ENCODE measurements around the gene CRADD.
"Not testable (repeated sequence)": the region's sequence is repeated elsewhere in the genome, so short reads cannot be mapped to it uniquely, and the experiment has no call there.

The CRADD gene

GRCh38 chr12:93796729-93797128, 119.6 kb downstream of the CRADD start:
- Histone ChIP-seq H3K36me3 (ENCODE audit: insufficient read depth, low read length) (no peaks in the 10 kb centered on the region), H3K9me3 (ENCODE audit: low read depth, low read length) (no peaks in the 10 kb centered on the region), H3K27ac (no peak overlapping the region), H3K4me3 (no peak overlapping the region), H3K9ac (ENCODE audit: insufficient read length) (no peak overlapping the region)
- TF ChIP-seq FOXP2 (optimal IDR thresholded peaks at IDR 0.05; ENCODE audit: control extremely low read depth, extremely low read length, insufficient read depth) = no peak
- no peak for TF ChIP-seq EZH2 (IDR thresholded peaks at IDR 0.05)
- no peak for TF ChIP-seq POLR2AphosphoS5 (IDR thresholded peaks at IDR 0.05; ENCODE audit: borderline replicate concordance, low read depth, low read length)
- DNase-seq (ENCODE audit: low read depth, low spot score) = no peak

- Histone ChIP-seq H3K4me3 (no peak overlapping the region), H3K27ac (no peak overlapping the region), H3K9me3 (ENCODE audit: low read depth, low read length) (no peaks in the 10 kb centered on the region), H3K9ac (ENCODE audit: insufficient read length) (no peak overlapping the region), H3K36me3 (ENCODE audit: insufficient read depth, low read length) (no peaks in the 10 kb centered on the region)
- no peak for DNase-seq (ENCODE audit: low read depth, low spot score)
- no peak for TF ChIP-seq POLR2AphosphoS5 (IDR thresholded peaks at IDR 0.05; ENCODE audit: borderline replicate concordance, low read depth, low read length)
- TF ChIP-seq EZH2 (IDR thresholded peaks at IDR 0.05) = no peak
- no peak for TF ChIP-seq FOXP2 (optimal IDR thresholded peaks at IDR 0.05; ENCODE audit: control extremely low read depth, extremely low read length, insufficient read depth)
Observed at GRCh38 chr12:93798279-93799151, 121.3 kb downstream of the CRADD start.

DNA sequence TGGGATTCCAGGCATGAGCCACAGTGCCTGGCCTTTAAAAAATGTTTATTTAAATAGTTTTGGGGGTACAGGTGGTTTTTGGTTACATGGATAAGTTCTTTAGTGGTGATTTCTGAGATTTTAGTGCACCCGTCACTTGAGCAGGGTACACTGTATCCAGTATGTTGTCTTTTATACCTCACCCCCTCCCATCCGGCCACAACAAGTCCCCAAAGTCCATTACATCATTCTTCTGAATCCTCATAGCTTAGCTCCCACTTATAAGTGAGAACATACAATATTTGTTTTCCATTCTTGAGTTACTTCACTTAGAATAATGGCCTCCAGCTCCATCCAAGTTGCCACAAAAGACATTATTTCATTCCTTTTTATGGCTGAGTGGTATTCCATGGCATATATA, 124.5 kb downstream of the CRADD start:
- H3K4me3 ChIP-seq; H3K36me3 ChIP-seq (ENCODE audit: insufficient read depth, low read length); H3K9me3 ChIP-seq (ENCODE audit: low read depth, low read length); H3K9ac ChIP-seq (ENCODE audit: insufficient read length); H3K27ac ChIP-seq; DNase-seq (ENCODE audit: low read depth, low spot score): not testable (repeated sequence)

DNA sequence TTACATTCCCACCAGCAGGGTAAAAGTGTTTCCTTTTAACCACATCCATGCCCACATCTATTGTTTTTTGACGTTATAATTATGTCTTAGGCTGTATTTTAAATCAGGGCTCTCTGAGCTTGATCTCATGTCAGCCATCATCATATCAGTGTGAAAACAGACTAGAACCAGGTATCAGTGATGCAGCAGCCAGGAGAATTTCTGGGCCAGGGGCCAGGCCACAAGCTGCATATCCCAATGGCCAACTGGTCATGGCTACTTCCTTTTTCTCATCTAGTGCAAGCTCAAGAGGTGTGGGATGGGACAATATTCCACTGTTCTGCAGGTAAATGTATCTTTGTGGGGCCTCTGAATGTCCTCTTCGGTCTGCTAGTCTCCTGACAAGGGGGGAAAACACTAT, 125.1 kb downstream of the CRADD start:
- no peak overlapping the region for H3K27ac ChIP-seq

GRCh38 chr12:93802698-93803423, 125.7 kb downstream of the CRADD start:
- H3K36me3 ChIP-seq (ENCODE audit: insufficient read depth, low read length) = no peaks in the 10 kb centered on the region
- H3K4me3 ChIP-seq = no peak overlapping the region
- H3K9me3 ChIP-seq (ENCODE audit: low read depth, low read length) = no peaks in the 10 kb centered on the region
- no peak for DNase-seq (ENCODE audit: low read depth, low spot score)
- H3K27ac ChIP-seq = no peak overlapping the region; the same call in 1 of the 2 replicates
- TF ChIP-seq POLR2AphosphoS5 (IDR thresholded peaks at IDR 0.05; ENCODE audit: borderline replicate concordance, low read depth, low read length) (no peak), EZH2 (IDR thresholded peaks at IDR 0.05) (no peak), FOXP2 (optimal IDR thresholded peaks at IDR 0.05; ENCODE audit: control extremely low read depth, extremely low read length, insufficient read depth) (no peak)
- H3K9ac ChIP-seq (ENCODE audit: insufficient read length) = no peak overlapping the region

More for the DNA sequence above, 125.1 kb downstream of the CRADD start:
- no peak for DNase-seq (ENCODE audit: low read depth, low spot score)
- no peak for TF ChIP-seq FOXP2 (optimal IDR thresholded peaks at IDR 0.05; ENCODE audit: control extremely low read depth, extremely low read length, insufficient read depth)
- TF ChIP-seq EZH2 (IDR thresholded peaks at IDR 0.05) = no peak
- TF ChIP-seq POLR2AphosphoS5 (IDR thresholded peaks at IDR 0.05; ENCODE audit: borderline replicate concordance, low read depth, low read length) = no peak
- Histone ChIP-seq H3K9me3 (ENCODE audit: low read depth, low read length) (no peaks in the 10 kb centered on the region), H3K36me3 (ENCODE audit: insufficient read depth, low read length) (no peaks in the 10 kb centered on the region), H3K4me3 (no peak overlapping the region), H3K9ac (ENCODE audit: insufficient read length) (no peak overlapping the region)

- no peak overlapping the region for H3K4me3 ChIP-seq
- H3K9ac ChIP-seq (ENCODE audit: insufficient read length) = no peak overlapping the region
- H3K9me3 ChIP-seq (ENCODE audit: low read depth, low read length) = no peaks in the 10 kb centered on the region
- DNase-seq (ENCODE audit: low read depth, low spot score) = no peak
- TF ChIP-seq EZH2 (IDR thresholded peaks at IDR 0.05) = no peak
- no peak for TF ChIP-seq POLR2AphosphoS5 (IDR thresholded peaks at IDR 0.05; ENCODE audit: borderline replicate concordance, low read depth, low read length)
- no peak for TF ChIP-seq FOXP2 (optimal IDR thresholded peaks at IDR 0.05; ENCODE audit: control extremely low read depth, extremely low read length, insufficient read depth)
- no peaks in the 10 kb centered on the region for H3K36me3 ChIP-seq (ENCODE audit: insufficient read depth, low read length)
- no peak overlapping the region; the same call in 1 of the 2 replicates for H3K27ac ChIP-seq
Observed at GRCh38 chr12:93803424-93803807, 126.2 kb downstream of the CRADD start.

DNA sequence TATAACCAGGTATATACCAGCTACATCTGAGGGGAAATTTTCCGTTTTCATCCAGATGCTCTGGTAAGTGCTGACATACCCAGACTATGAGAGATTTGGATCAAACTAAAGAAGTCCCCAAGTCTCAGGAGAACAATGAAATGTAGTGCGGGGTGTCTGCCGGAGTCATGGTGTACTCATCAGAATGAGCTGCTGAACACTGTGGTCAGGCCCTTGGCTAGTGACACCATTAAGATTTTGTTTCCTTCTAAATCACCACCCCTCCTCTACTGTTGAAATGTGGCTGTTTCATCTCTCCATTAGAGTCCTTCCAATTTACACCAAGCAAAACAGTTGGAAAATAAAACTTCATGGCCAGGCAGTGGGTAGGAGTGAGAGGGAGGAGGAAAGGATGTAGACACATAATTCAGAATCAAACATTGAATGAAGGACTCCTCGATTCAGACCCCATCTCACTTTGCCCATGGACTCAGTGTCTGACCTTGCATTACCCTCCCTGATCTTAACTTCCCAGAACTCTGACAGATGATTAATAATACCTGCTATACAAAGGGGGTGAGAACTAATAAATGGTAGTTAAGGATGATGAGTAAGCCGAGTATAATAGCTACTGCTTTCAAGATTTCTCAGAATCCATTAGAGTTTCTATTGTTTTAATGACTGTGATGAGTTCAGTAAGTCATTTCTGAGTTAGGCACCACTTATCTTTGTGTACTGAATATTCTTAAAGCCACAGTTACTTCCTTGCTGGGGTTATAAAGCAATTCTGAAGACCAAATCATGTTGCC, 127.4 kb downstream of the CRADD start:
- Histone ChIP-seq H3K9me3 (ENCODE audit: low read depth, low read length) (no peaks in the 10 kb centered on the region), H3K36me3 (ENCODE audit: insufficient read depth, low read length) (no peaks in the 10 kb centered on the region), H3K27ac (no peak overlapping the region), H3K9ac (ENCODE audit: insufficient read length) (no peak overlapping the region), H3K4me3 (no peak overlapping the region)
- TF ChIP-seq POLR2AphosphoS5 (IDR thresholded peaks at IDR 0.05; ENCODE audit: borderline replicate concordance, low read depth, low read length) (no peak), FOXP2 (optimal IDR thresholded peaks at IDR 0.05; ENCODE audit: control extremely low read depth, extremely low read length, insufficient read depth) (no peak), EZH2 (IDR thresholded peaks at IDR 0.05) (no peak)
- no peak for DNase-seq (ENCODE audit: low read depth, low spot score)

DNA sequence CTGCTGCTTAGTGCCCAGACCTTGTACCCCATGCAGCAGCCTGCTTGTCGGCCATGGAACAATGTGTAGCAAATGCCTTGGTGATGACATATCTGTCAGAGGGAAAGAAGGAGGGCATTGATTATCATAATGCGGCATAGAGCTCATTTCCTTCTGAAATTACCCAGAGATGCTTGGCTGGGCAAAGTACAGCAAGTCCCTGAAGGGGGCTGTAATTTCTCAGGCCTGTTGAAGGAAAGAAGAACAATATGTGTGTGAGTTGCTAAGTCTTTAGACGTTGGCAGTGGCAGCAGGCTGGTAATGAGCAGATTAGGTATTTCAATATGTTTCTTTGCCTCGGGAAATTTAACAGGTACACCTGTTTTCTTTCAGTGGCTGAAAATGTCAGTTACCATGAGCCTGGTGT, 128.6 kb downstream of the CRADD start:
- H3K9me3 ChIP-seq (ENCODE audit: low read depth, low read length) = no peaks in the 10 kb centered on the region
- peak overlapping the region; percentile 23; the same call in 1 of the 2 replicates for H3K4me3 ChIP-seq
- no peak overlapping the region for H3K9ac ChIP-seq (ENCODE audit: insufficient read length)
- no peaks in the 10 kb centered on the region for H3K36me3 ChIP-seq (ENCODE audit: insufficient read depth, low read length)
- TF ChIP-seq POLR2AphosphoS5 (IDR thresholded peaks at IDR 0.05; ENCODE audit: borderline replicate concordance, low read depth, low read length) = no peak
- TF ChIP-seq EZH2 (IDR thresholded peaks at IDR 0.05) = no peak
- TF ChIP-seq FOXP2 (optimal IDR thresholded peaks at IDR 0.05; ENCODE audit: control extremely low read depth, extremely low read length, insufficient read depth) = no peak
- H3K27ac ChIP-seq = no peak overlapping the region; the same call in 1 of the 2 replicates
- DNase-seq (ENCODE audit: low read depth, low spot score) = no peak
